ENCODE results near the gene EDIL3. TPM values are rescaled to one million over a fixed set of nuclear protein-coding genes. Genes with fewer than 3 reads are reported as not detected.

Gene EDIL3
- total and polyA plus RNA-seq, 2 donors from 2014 or later, result 5.2 to 32.8 TPM

GRCh38 chr5:83947763-83948162 lies 436.9 kb downstream of the EDIL3 start:
- H3K36me3 ChIP-seq (ENCODE audit: control insufficient read depth in 2 of 3, insufficient read depth in 3 of 3, low read length in 3 of 3), result no peaks in the 10 kb centered on the region
- FAIRE-seq, result no peak
- no peak overlapping the region for H3K4me3 ChIP-seq (ENCODE audit: low read length in 3 of 3)
- no peak for TF ChIP-seq CTCF (IDR thresholded peaks at IDR 0.05; ENCODE audit: borderline replicate concordance, extremely low read depth, insufficient read depth)
- intact Hi-C loops (cut with DNase I), result no loop called here
- DNase-seq, result no peak
- H3K27ac ChIP-seq (ENCODE audit: low read depth in 2 of 2, low read length in 2 of 2), result no peak overlapping the region
- no peak overlapping the region for H3K9ac ChIP-seq (ENCODE audit: low read length in 3 of 3)
- H3K27me3 ChIP-seq (ENCODE audit: control insufficient read depth, insufficient read depth, low read length), result no peaks in the 10 kb centered on the region
- no peaks in the 10 kb centered on the region for H3K9me3 ChIP-seq (ENCODE audit: control insufficient read depth in 2 of 3, insufficient read depth in 1 of 3, low read length in 3 of 3)
- H3K4me1 ChIP-seq (ENCODE audit: control insufficient read depth in 2 of 3, insufficient read depth in 2 of 3, low read depth in 1 of 3, low read length in 3 of 3), result no peaks in the 10 kb centered on the region

GRCh38 chr5:83946516-83946915 lies 438.2 kb downstream of the EDIL3 start:
- H3K4me3 ChIP-seq (ENCODE audit: low read length in 3 of 3), result no peak overlapping the region
- H3K27ac ChIP-seq (ENCODE audit: low read depth in 2 of 2, low read length in 2 of 2), result no peak overlapping the region
- H3K27me3 ChIP-seq (ENCODE audit: control insufficient read depth, insufficient read depth, low read length), result no peaks in the 10 kb centered on the region
- H3K9ac ChIP-seq (ENCODE audit: low read length in 3 of 3), result no peak overlapping the region
- H3K36me3 ChIP-seq (ENCODE audit: control insufficient read depth in 2 of 3, insufficient read depth in 3 of 3, low read length in 3 of 3), result no peaks in the 10 kb centered on the region
- no peaks in the 10 kb centered on the region for H3K9me3 ChIP-seq (ENCODE audit: control insufficient read depth in 2 of 3, insufficient read depth in 1 of 3, low read length in 3 of 3)
- FAIRE-seq (no peak), DNase-seq (no peak)
- intact Hi-C loops (cut with DNase I), result no loop called here
- H3K4me1 ChIP-seq (ENCODE audit: control insufficient read depth in 2 of 3, insufficient read depth in 2 of 3, low read depth in 1 of 3, low read length in 3 of 3), result no peaks in the 10 kb centered on the region
- no peak for TF ChIP-seq CTCF (IDR thresholded peaks at IDR 0.05; ENCODE audit: borderline replicate concordance, extremely low read depth, insufficient read depth)

GRCh38 chr5:83942155-83942554 lies 442.5 kb downstream of the EDIL3 start:
- no peak overlapping the region for H3K27ac ChIP-seq (ENCODE audit: low read depth in 2 of 2, low read length in 2 of 2)
- TF ChIP-seq CTCF (IDR thresholded peaks at IDR 0.05; ENCODE audit: borderline replicate concordance, extremely low read depth, insufficient read depth), result no peak
- no peaks in the 10 kb centered on the region for H3K27me3 ChIP-seq (ENCODE audit: control insufficient read depth, insufficient read depth, low read length)
- intact Hi-C loops (cut with DNase I), result no loop called here
- FAIRE-seq (no peak), DNase-seq (no peak)
- no peaks in the 10 kb centered on the region for H3K9me3 ChIP-seq (ENCODE audit: control insufficient read depth in 2 of 3, insufficient read depth in 1 of 3, low read length in 3 of 3)
- H3K36me3 ChIP-seq (ENCODE audit: control insufficient read depth in 2 of 3, insufficient read depth in 3 of 3, low read length in 3 of 3), result no peaks in the 10 kb centered on the region
- H3K9ac ChIP-seq (ENCODE audit: low read length in 3 of 3), result no peak overlapping the region
- H3K4me1 ChIP-seq (ENCODE audit: control insufficient read depth in 2 of 3, insufficient read depth in 2 of 3, low read depth in 1 of 3, low read length in 3 of 3), result no peaks in the 10 kb centered on the region
- no peak overlapping the region for H3K4me3 ChIP-seq (ENCODE audit: low read length in 3 of 3)

GRCh38 chr5:83937837-83938236 lies 446.8 kb downstream of the EDIL3 start:
- Histone ChIP-seq H3K36me3 (ENCODE audit: control insufficient read depth in 2 of 3, insufficient read depth in 3 of 3, low read length in 3 of 3) (no peaks in the 10 kb centered on the region), H3K4me1 (ENCODE audit: control insufficient read depth in 2 of 3, insufficient read depth in 2 of 3, low read depth in 1 of 3, low read length in 3 of 3) (no peaks in the 10 kb centered on the region), H3K9me3 (ENCODE audit: control insufficient read depth in 2 of 3, insufficient read depth in 1 of 3, low read length in 3 of 3) (no peaks in the 10 kb centered on the region), H3K4me3 (ENCODE audit: low read length in 3 of 3) (no peak overlapping the region), H3K27me3 (ENCODE audit: control insufficient read depth, insufficient read depth, low read length) (no peaks in the 10 kb centered on the region), H3K9ac (ENCODE audit: low read length in 3 of 3) (no peak overlapping the region), H3K27ac (ENCODE audit: low read depth in 2 of 2, low read length in 2 of 2) (no peak overlapping the region)
- FAIRE-seq, result no peak
- no peak for DNase-seq
- intact Hi-C loops (cut with DNase I), result no loop called here
- no peak for TF ChIP-seq CTCF (IDR thresholded peaks at IDR 0.05; ENCODE audit: borderline replicate concordance, extremely low read depth, insufficient read depth)

Data from kidney (tissue), 14 donors.